RPMI8226 (cell line): ENCODE results near the gene TMEM163.
"Not testable (repeated sequence)": the region's sequence is repeated elsewhere in the genome, so short reads cannot be mapped to it uniquely, and the experiment has no call there.

Source experiments
- DNase-seq: peaks from one replicate; pipeline ENCODE4 v3.0.0-alpha.2; 2015

TMEM163 gene

GRCh38 chr2:134512734-134513464, 205.9 kb downstream of the TMEM163 start:
- DNase-seq: no peak

GRCh38 chr2:134508391-134508790, 210.4 kb downstream of the TMEM163 start:
- no peak for DNase-seq

- no peak for DNase-seq
These were observed 211.1 kb downstream of the TMEM163 start for GRCh38 chr2:134507697-134508096.

- not testable (repeated sequence) for DNase-seq
These were observed 211.6 kb downstream of the TMEM163 start for GRCh38 chr2:134507159-134507558.

GRCh38 chr2:134505446-134505845, 213.4 kb downstream of the TMEM163 start:
- no peak for DNase-seq

GRCh38 chr2:134504586-134505336, 214.0 kb downstream of the TMEM163 start:
- no peak for DNase-seq

GRCh38 chr2:134502104-134502503, 216.7 kb downstream of the TMEM163 start:
- no peak for DNase-seq

GRCh38 chr2:134501476-134502091, 217.2 kb downstream of the TMEM163 start:
- no peak for DNase-seq

- DNase-seq: no peak
These were observed 218.4 kb downstream of the TMEM163 start for GRCh38 chr2:134500211-134500935.

GRCh38 chr2:134499307-134499926, 219.4 kb downstream of the TMEM163 start:
- DNase-seq: no peak

GRCh38 chr2:134498654-134499053, 220.1 kb downstream of the TMEM163 start:
- DNase-seq: no peak

- no peak for DNase-seq
These were observed 225.0 kb downstream of the TMEM163 start for GRCh38 chr2:134493797-134494196.

- DNase-seq: peak; percentile 34
These were observed 226.9 kb downstream of the TMEM163 start for GRCh38 chr2:134491771-134492441.

- DNase-seq: no peak
These were observed 227.8 kb downstream of the TMEM163 start for GRCh38 chr2:134491022-134491421.

- DNase-seq: no peak
These were observed 228.2 kb downstream of the TMEM163 start for GRCh38 chr2:134490559-134490958.

GRCh38 chr2:134489732-134490384, 228.9 kb downstream of the TMEM163 start:
- DNase-seq: no peak

- DNase-seq: no peak
These were observed 235.9 kb downstream of the TMEM163 start for GRCh38 chr2:134482766-134483340.

GRCh38 chr2:134482131-134482723, 236.6 kb downstream of the TMEM163 start:
- no peak for DNase-seq

GRCh38 chr2:134479696-134480330, 239.0 kb downstream of the TMEM163 start:
- no peak for DNase-seq

- DNase-seq: not testable (repeated sequence)
These were observed 241.8 kb downstream of the TMEM163 start for GRCh38 chr2:134476982-134477381.
